Vagina (tissue), 2 donors: ENCODE measurements around the gene CAV1. TPM values are rescaled to one million over a fixed set of nuclear protein-coding genes. Genes with fewer than 3 reads are reported as not detected.

ENCODE experiments used
- DNase-seq, 2 donors: peaks; one replicate each; pipeline ENCODE4 v3.0.0-alpha.2; 2017; ENCODE audit errors: extremely low spot score in 2 of 2
- H3K27ac ChIP-seq: fragments of 200-600 bp; sonication (generic); one replicate; pipeline ENCODE4 v1.5.1; 2019
- H3K27me3 ChIP-seq: fragments of 200-600 bp; sonication (generic); one replicate; pipeline ENCODE4 v1.5.1; 2019
- H3K36me3 ChIP-seq, 2 donors: fragments of 200-600 bp; sonication (generic); one replicate each; pipeline ENCODE4 v1.5.1; 2017 to 2019
- H3K4me1 ChIP-seq: fragments of 200-600 bp; sonication (generic); one replicate; pipeline ENCODE4 v1.5.1; 2019
- H3K4me3 ChIP-seq, 2 donors: fragments of 200-600 bp; sonication (generic); 1 replicate in 1 of 2; 2 replicates in 1 of 2; pipeline ENCODE4 v1.5.1; 2016 to 2019
- H3K9me3 ChIP-seq: fragments of 200-600 bp; sonication (generic); one replicate; pipeline ENCODE4 v1.5.1; 2019
- POLR2A ChIP-seq, 2 donors: fragments of 450-650 bp; IDR thresholded peaks; one replicate each; pipeline ENCODE4 v1.6.1; 2017; ENCODE audit warnings: antibody characterized with exemption in 2 of 2, mild to moderate bottlenecking in 2 of 2, moderate library complexity in 2 of 2
- POLR2AphosphoS5 ChIP-seq, 2 donors: sonication (generic); formaldehyde crosslinking; IDR thresholded peaks; one replicate each; pipeline ENCODE4 v1.9.0; 2017; ENCODE audit warnings: antibody characterized with exemption in 2 of 2, mild to moderate bottlenecking in 2 of 2, low read depth in 1 of 2; ENCODE audit not compliant: insufficient read depth in 1 of 2
- intact Hi-C: fragments of 100-400 bp; cut with DNase I; formaldehyde crosslinking; loops from one replicate; pipeline ENCODE4 v1.15.1; 2023
- total RNA-seq: library from RNA; depleted of rRNA; stranded (reverse); fragments of >200 nt; gene quantifications from one replicate; pipeline ENCODE4 v1.2.3, GENCODE V29; 2016
- TF ChIP-seq, protein P1 (sequence below), 3 experiments: fragments of 450-650 bp in 2 of 3; fragments of 200-600 bp in 1 of 3; sonication (generic) in 1 of 3; IDR thresholded peaks; one replicate each; pipeline ENCODE4 v1.5.1; 2017 to 2019; ENCODE audit warnings: antibody characterized with exemption in 3 of 3, mild to moderate bottlenecking in 2 of 3, moderate library complexity in 2 of 3

Gene CAV1
- total RNA-seq, 1 donor from 2014 or later: 162 TPM

GRCh38 chr7:116591202-116592040 is 66.6 kb downstream of the CAV1 start:
- Histone ChIP-seq H3K27ac (no peak overlapping the region), H3K4me3 (no peak overlapping the region), H3K36me3 (no peaks in the 10 kb centered on the region), H3K9me3 (no peaks in the 10 kb centered on the region), H3K4me1 (peaks cover 19% of the 10 kb centered on the region), H3K27me3 (no peaks in the 10 kb centered on the region)
- TF ChIP-seq POLR2A (IDR thresholded peaks at IDR 0.05) (no peak), POLR2AphosphoS5 (IDR thresholded peaks at IDR 0.05; ENCODE audit: insufficient read depth in 1 of 2, low read depth in 1 of 2) (no peak)
- TF ChIP-seq, protein P1, sequence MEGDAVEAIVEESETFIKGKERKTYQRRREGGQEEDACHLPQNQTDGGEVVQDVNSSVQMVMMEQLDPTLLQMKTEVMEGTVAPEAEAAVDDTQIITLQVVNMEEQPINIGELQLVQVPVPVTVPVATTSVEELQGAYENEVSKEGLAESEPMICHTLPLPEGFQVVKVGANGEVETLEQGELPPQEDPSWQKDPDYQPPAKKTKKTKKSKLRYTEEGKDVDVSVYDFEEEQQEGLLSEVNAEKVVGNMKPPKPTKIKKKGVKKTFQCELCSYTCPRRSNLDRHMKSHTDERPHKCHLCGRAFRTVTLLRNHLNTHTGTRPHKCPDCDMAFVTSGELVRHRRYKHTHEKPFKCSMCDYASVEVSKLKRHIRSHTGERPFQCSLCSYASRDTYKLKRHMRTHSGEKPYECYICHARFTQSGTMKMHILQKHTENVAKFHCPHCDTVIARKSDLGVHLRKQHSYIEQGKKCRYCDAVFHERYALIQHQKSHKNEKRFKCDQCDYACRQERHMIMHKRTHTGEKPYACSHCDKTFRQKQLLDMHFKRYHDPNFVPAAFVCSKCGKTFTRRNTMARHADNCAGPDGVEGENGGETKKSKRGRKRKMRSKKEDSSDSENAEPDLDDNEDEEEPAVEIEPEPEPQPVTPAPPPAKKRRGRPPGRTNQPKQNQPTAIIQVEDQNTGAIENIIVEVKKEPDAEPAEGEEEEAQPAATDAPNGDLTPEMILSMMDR (IDR thresholded peaks at IDR 0.05): peak; percentile 41 to 72 (median 52)
- no peak for DNase-seq
- intact Hi-C loops: loop anchor here (5.0 kb wide), 2 partner anchors 216 to 419 kb away; no protein-coding TSS in a partner anchor

GRCh38 chr7:116592041-116592355 is 67.2 kb downstream of the CAV1 start:
- H3K4me1 ChIP-seq: peaks cover 19% of the 10 kb centered on the region
- no peaks in the 10 kb centered on the region for H3K27me3 ChIP-seq
- DNase-seq: no peak
- H3K36me3 ChIP-seq: no peaks in the 10 kb centered on the region
- no peaks in the 10 kb centered on the region for H3K9me3 ChIP-seq
- TF ChIP-seq POLR2AphosphoS5 (IDR thresholded peaks at IDR 0.05; ENCODE audit: insufficient read depth in 1 of 2, low read depth in 1 of 2): no peak
- TF ChIP-seq, protein P1 (IDR thresholded peaks at IDR 0.05): no peak
- TF ChIP-seq POLR2A (IDR thresholded peaks at IDR 0.05): no peak
- intact Hi-C loops: loop anchor here (5.0 kb wide), 2 partner anchors 215 to 420 kb away; no protein-coding TSS in a partner anchor
- no peak overlapping the region for H3K27ac ChIP-seq
- H3K4me3 ChIP-seq: no peak overlapping the region

DNA sequence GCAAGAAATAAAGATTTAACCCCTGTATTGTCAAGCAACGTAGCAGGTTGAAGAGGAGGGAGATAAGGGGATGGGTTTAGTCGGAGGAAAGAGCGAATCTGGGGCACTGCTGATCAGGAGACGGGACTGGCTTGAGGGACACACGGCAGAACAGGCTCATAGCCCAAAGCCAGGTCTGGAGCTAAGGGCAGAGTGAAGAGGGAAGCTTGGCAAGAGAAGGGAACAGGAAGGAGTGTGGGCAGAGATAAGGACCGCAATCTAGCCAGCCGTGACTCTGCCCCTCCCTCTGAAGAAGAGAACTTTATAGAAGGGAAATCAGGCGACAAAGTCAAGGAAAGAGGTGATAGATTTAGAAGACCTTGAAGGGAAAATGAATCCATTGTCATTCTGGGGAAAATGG is 67.6 kb downstream of the CAV1 start:
- Histone ChIP-seq H3K27ac (peak overlapping the region; percentile 37), H3K27me3 (no peaks in the 10 kb centered on the region), H3K9me3 (no peaks in the 10 kb centered on the region), H3K36me3 (no peaks in the 10 kb centered on the region), H3K4me1 (peaks cover 19% of the 10 kb centered on the region), H3K4me3 (no peak overlapping the region)
- no peak for DNase-seq
- intact Hi-C loops: loop anchor here (5.0 kb wide), 2 partner anchors 215 to 420 kb away; no protein-coding TSS in a partner anchor
- TF ChIP-seq, protein P1 (IDR thresholded peaks at IDR 0.05): no peak
- TF ChIP-seq POLR2A (IDR thresholded peaks at IDR 0.05): no peak
- no peak for TF ChIP-seq POLR2AphosphoS5 (IDR thresholded peaks at IDR 0.05; ENCODE audit: insufficient read depth in 1 of 2, low read depth in 1 of 2)

DNA sequence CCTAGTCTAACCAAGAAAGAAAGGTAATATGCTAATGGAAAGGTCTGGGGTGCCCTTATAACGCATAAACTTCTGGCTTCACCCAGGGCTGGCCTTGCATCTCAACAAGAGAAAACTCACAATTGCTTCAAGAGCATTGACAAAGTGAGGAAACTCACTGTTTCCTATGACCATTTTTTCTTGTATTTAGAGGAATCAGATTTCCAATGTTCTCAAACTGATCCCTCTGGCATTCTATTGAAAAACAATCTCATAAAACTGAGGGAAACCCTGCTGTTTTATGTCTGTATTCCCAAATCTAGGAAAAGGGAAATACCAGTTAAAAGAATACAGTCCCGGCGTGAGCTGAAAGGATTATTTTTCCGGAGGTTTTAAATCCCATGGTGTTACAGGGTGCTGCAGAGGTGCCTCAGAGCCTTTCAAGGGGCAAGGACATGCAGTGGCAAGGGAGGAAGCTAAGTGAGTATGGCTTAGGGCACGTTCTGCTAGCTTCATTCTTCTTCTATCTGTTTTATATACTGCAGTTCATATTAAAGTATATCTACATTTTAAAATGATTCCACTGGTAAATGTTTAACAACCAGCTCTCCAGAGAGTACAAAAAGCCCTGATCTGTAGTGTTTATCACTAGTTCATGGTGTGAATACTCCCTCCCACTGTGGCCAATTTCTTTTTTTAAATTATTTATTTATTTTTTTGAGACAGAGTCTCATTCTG is 68.7 kb downstream of the CAV1 start:
- TF ChIP-seq POLR2AphosphoS5 (IDR thresholded peaks at IDR 0.05; ENCODE audit: insufficient read depth in 1 of 2, low read depth in 1 of 2): no peak
- TF ChIP-seq, protein P1 (IDR thresholded peaks at IDR 0.05): no peak
- TF ChIP-seq POLR2A (IDR thresholded peaks at IDR 0.05): no peak
- Histone ChIP-seq H3K4me3 (no peak overlapping the region), H3K27me3 (no peaks in the 10 kb centered on the region), H3K27ac (peak overlapping the region; percentile 37), H3K9me3 (no peaks in the 10 kb centered on the region), H3K4me1 (peaks cover 12% of the 10 kb centered on the region), H3K36me3 (no peaks in the 10 kb centered on the region)
- DNase-seq: no peak
- intact Hi-C loops: loop anchor here (5.0 kb wide), 2 partner anchors 214 to 421 kb away; no protein-coding TSS in a partner anchor
